H7 (cell line): ENCODE measurements around the gene CCDC185. TPM values are rescaled to one million over a fixed set of nuclear protein-coding genes. Genes with fewer than 3 reads are reported as not detected.

Source experiments
- DNase-seq: peaks from one replicate; pipeline ENCODE4 v3.0.0; 2012
- H3K27me3 ChIP-seq: 2 replicates; pipeline ENCODE4 v1.6.0; 2011; ENCODE audit warnings: mild to moderate bottlenecking, low read length; ENCODE audit not compliant: control insufficient read depth, insufficient read depth
- H3K36me3 ChIP-seq: replicated peaks from 2 replicates; pipeline ENCODE4 v1.5.1; 2011; ENCODE audit warnings: low read length; ENCODE audit not compliant: control insufficient read depth, insufficient read depth
- H3K4me3 ChIP-seq: 2 replicates; pipeline ENCODE4 v1.5.1; 2011; ENCODE audit warnings: low read depth, mild to moderate bottlenecking, control low read depth, low read length, moderate library complexity; ENCODE audit not compliant: insufficient read depth
- total RNA-seq: library from RNA; depleted of rRNA; stranded (reverse); fragments of >200 nt; shearing (Covaris generic); gene quantifications from 2 replicates; pipeline ENCODE4 v1.2.3, GENCODE V29; 2014

Gene CCDC185
- total RNA-seq, 1 experiment from 2014 or later = not detected

- DNase-seq = no peak
- no peaks in the 10 kb centered on the region for H3K36me3 ChIP-seq
Measured at GRCh38 chr1:223411309-223411708, 18.1 kb downstream of the CCDC185 start.

GRCh38 chr1:223411710-223412109 is 18.5 kb downstream of the CCDC185 start:
- DNase-seq = no peak
- no peak overlapping the region for H3K4me3 ChIP-seq
- no peaks in the 10 kb centered on the region for H3K36me3 ChIP-seq
- H3K27me3 ChIP-seq = no peaks in the 10 kb centered on the region

More at GRCh38 chr1:223411309-223411708, 18.1 kb downstream of the CCDC185 start:
- no peaks in the 10 kb centered on the region for H3K27me3 ChIP-seq
- no peak overlapping the region for H3K4me3 ChIP-seq

- Histone ChIP-seq H3K36me3 (no peaks in the 10 kb centered on the region), H3K27me3 (no peaks in the 10 kb centered on the region), H3K4me3 (no peak overlapping the region)
- no peak for DNase-seq
Measured at GRCh38 chr1:223413216-223413615, 20.0 kb downstream of the CCDC185 start.

- no peak for DNase-seq
- Histone ChIP-seq H3K4me3 (no peak overlapping the region), H3K27me3 (no peaks in the 10 kb centered on the region), H3K36me3 (no peaks in the 10 kb centered on the region)
Measured at GRCh38 chr1:223417444-223417843, 24.2 kb downstream of the CCDC185 start.

- no peak for DNase-seq
- no peak overlapping the region for H3K4me3 ChIP-seq
- H3K27me3 ChIP-seq = no peaks in the 10 kb centered on the region
- H3K36me3 ChIP-seq = no peaks in the 10 kb centered on the region
Measured at GRCh38 chr1:223417903-223418663, 24.9 kb downstream of the CCDC185 start.

- no peaks in the 10 kb centered on the region for H3K36me3 ChIP-seq
- no peaks in the 10 kb centered on the region for H3K27me3 ChIP-seq
- no peak for DNase-seq
- no peak overlapping the region for H3K4me3 ChIP-seq
Measured at GRCh38 chr1:223419115-223419514, 25.9 kb downstream of the CCDC185 start.

- Histone ChIP-seq H3K36me3 (no peaks in the 10 kb centered on the region), H3K27me3 (no peaks in the 10 kb centered on the region), H3K4me3 (no peak overlapping the region)
- DNase-seq = no peak
Measured at GRCh38 chr1:223419561-223419960, 26.3 kb downstream of the CCDC185 start.

- Histone ChIP-seq H3K4me3 (no peak overlapping the region), H3K27me3 (no peaks in the 10 kb centered on the region), H3K36me3 (no peaks in the 10 kb centered on the region)
- DNase-seq = no peak
Measured at GRCh38 chr1:223421025-223421424, 27.8 kb downstream of the CCDC185 start.

- Histone ChIP-seq H3K36me3 (no peaks in the 10 kb centered on the region), H3K4me3 (no peak overlapping the region), H3K27me3 (no peaks in the 10 kb centered on the region)
- DNase-seq = no peak
Measured at GRCh38 chr1:223421676-223422075, 28.5 kb downstream of the CCDC185 start.

GRCh38 chr1:223422911-223423310 is 29.7 kb downstream of the CCDC185 start:
- H3K36me3 ChIP-seq = no peaks in the 10 kb centered on the region
- no peak overlapping the region for H3K4me3 ChIP-seq
- no peaks in the 10 kb centered on the region for H3K27me3 ChIP-seq
- DNase-seq = no peak

- H3K4me3 ChIP-seq = no peak overlapping the region
- no peaks in the 10 kb centered on the region for H3K36me3 ChIP-seq
- DNase-seq = no peak
- no peaks in the 10 kb centered on the region for H3K27me3 ChIP-seq
Measured at GRCh38 chr1:223423641-223424233, 30.5 kb downstream of the CCDC185 start.

GRCh38 chr1:223425550-223425949 is 32.3 kb downstream of the CCDC185 start:
- no peak for DNase-seq
- no peaks in the 10 kb centered on the region for H3K36me3 ChIP-seq

GRCh38 chr1:223426936-223427335 is 33.7 kb downstream of the CCDC185 start:
- no peak overlapping the region for H3K4me3 ChIP-seq
- no peaks in the 10 kb centered on the region for H3K36me3 ChIP-seq
- no peak for DNase-seq
- H3K27me3 ChIP-seq = no peaks in the 10 kb centered on the region

More at GRCh38 chr1:223425550-223425949, 32.3 kb downstream of the CCDC185 start:
- no peak overlapping the region for H3K4me3 ChIP-seq
- no peaks in the 10 kb centered on the region for H3K27me3 ChIP-seq

- no peaks in the 10 kb centered on the region for H3K36me3 ChIP-seq
- no peaks in the 10 kb centered on the region for H3K27me3 ChIP-seq
- no peak for DNase-seq
- H3K4me3 ChIP-seq = no peak overlapping the region
Measured at GRCh38 chr1:223429313-223429731, 36.1 kb downstream of the CCDC185 start.

- H3K4me3 ChIP-seq = no peak overlapping the region
- no peak for DNase-seq
- H3K27me3 ChIP-seq = no peaks in the 10 kb centered on the region
- no peaks in the 10 kb centered on the region for H3K36me3 ChIP-seq
Measured at GRCh38 chr1:223429821-223430220, 36.6 kb downstream of the CCDC185 start.
